Islet precursor cell (in vitro differentiated cells): ENCODE measurements around the gene AGT.

Experiments
- DNase-seq: peaks from one replicate; pipeline ENCODE4 v3.0.0-alpha.2; 2018

The AGT gene

GRCh38 chr1:230713915-230714764 is at the start of gene AGT:
AGT (minus strand) TSS chr1:230714122; CDS start chr1:230710823, 3,299 bp downstream.
- DNase-seq, result no peak

DNA sequence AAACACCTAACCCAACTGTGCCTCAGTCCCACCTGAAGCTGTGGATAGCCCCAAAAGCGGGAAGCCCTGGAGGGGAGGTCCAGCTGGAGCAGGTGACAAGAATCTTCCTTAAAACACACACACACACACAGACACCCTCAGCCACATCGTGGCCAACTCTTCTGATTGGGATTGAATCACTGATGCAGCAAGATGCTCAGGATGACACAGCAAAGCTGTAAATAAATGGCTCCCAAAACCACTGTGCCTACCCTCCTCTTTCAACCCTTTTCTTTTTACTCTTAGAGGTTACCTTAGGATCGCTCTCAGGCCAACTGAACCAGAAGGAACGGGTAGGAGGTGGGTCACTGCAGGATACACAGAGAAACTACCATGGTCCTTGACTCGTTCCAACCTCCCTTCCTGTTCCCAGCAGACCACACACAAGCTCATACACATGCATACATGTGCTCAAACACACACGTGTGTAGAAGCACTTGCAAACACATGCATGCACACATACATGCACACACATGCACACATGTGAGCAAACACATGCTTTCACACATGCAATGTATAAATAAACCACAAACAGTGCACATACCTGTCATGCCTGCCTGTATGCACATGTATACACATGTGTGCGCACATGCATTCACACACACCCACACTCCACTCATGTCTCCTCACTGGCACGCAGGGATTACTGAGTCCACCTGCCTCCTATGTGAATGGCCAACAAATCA is 47.7 kb upstream of the AGT start:
- no peak for DNase-seq

DNA sequence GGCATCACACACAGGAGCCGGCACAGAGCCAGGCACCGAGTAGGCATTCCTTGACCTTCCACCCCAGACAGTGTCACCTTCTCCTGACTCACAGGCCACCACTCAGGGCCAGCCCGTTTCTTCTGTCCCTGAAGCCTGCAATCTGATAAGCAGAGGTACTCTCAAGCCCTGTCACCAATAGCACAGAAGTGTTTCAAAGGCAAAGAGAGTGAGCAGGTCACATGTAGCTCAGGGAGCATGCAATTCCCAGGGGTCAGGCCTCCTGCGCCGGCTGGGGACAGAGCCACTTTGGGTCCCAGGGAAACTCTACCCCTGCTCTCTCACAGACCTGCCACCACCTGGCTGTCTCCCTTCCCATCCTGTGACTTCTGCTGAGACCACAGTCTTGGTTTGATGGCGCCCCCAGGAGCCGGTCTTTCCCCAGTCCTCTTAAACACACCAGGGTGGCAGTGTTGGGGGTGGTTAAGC is 46.5 kb upstream of the AGT start:
- DNase-seq, result no peak

DNA sequence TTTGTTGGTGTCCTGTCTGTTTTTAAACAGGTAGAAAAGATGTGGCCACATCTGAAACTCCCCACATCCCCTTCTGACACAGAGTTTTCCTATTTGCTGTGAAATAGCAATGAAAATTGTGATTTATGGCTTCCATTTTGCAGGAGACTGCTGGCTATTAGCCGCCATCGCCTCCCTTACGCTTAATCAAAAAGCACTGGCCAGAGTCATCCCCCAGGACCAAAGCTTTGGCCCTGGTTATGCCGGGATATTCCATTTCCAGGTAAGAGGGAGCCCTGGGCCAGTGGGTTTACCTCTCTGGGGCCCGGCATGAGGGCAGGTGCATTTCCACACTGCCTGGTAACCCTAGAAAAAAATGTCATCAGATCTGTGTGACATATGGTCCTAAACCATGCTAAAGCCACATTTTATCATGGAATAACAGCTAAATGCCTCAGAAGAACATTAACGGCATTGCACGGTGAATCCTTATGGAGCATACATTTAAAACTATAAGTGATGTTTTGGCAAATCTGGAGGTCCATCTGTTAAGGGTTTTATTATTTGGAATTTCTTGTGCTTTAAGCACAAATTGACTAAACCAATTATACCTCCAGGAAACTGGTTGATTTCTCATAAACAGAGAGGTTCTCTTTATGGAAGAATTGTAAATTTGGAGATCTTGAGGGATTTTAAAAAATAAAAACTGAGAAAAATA is 45.6 kb upstream of the AGT start:
- DNase-seq, result no peak

DNA sequence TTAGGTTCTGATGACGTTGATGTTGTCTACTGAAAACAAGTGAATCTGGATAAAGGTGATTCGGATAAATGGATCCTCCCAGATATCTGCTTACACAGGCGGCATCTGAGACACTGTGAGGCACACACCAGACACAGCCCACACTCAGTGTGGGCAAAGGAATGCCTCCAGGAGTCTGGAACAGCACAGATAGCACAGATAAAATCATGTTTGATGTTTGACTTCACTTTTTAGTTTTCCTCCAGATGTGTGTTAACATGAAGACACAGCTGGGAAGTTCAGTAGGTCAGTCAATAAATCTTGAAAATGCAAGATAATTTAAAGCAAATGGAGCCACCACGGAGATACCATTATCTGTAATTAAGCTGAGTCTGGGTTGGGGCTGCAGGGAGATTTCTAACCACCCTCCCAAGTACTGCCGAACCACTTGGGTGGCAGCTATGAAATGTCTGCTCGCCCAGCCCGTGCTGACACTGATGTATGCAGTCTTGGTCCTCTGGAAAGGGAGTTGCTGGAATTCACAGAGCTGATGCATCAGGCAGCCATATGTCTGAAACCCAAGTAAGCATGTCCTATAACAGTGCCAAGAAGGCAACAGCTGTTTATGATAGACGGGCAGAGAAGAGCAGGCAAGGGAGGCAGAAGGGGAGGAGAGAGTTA is 44.9 kb upstream of the AGT start:
- DNase-seq, result peak; percentile 64

DNA sequence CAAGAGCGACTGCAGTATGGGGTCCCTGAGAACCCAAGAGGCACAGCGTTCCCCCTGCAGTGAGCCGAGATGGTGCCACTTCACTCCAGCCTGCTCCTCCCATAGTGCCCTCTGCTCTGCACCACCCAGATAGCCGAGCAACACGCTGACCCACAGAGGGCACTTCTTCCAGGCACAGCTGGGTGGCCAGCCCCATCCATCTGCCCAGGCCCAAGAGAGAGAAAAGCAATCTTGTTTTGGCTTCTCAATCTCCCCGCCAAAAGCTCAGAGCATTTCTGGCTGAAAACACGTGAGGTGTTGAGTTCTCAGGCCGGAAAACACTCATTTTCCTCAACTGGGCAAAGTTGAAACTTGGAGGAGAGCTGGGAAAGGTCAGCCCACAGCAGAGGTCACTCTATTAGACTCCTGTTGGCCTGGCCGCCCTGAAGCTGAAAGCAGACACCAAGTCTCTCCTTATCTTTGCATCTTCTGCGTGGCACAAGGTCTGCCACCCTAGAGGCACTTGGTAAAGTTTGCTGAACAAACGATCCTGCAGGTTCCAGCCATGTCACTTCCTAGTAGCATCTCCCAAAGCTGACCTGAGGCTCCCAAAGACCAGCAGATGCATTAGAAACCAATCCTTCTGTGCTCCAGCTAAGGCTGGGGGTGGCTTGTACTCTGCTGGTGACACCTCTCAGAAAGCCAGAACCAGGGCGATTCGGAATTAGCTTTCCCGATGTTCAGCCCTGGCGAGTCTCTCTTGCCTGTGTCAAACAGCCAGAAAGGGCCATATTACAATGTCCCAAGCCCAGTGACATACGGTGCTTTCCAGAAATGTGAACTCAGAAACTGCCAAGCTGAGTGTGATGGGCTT is 44.2 kb upstream of the AGT start:
- no peak for DNase-seq

GRCh38 chr1:230754796-230755195 is 40.9 kb upstream of the AGT start:
- DNase-seq, result no peak

DNA sequence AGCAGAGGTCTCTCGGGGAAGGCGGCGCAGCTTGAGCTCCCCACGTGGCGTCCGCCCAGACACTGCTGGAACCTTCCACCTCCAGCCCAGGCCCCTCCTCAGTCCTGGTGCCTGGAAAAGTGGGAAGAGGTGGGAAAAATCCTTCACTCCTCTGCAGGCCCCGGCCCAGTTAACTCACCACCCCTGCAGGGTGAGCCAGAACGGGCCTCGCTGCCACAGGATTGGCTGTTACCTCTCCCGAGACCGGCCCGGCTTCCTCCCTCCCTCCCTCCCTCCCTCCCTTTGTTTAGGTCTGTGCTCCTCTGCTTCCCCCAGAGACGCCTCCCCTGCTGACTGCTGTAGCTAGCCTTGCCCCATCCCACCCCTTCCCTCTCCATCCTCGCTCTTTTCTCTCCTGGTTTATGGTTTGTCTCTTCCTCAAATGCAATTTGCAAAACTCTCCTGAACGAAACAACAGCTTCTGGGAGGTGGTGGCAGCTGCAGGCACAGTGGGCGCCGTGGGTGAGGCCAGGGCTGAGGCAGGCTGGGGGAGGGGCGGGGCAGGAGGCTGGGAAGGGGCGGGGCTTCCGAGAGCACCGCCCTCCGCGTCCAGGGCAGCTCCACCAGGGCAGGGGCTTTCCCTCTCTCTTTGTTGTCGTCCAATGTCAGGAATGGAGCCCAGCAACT is 39.8 kb upstream of the AGT start:
- DNase-seq, result peak; percentile 85

GRCh38 chr1:230753191-230753585 is 39.3 kb upstream of the AGT start:
- no peak for DNase-seq

GRCh38 chr1:230752407-230752806 is 38.5 kb upstream of the AGT start:
- DNase-seq, result peak; percentile 48

GRCh38 chr1:230750986-230751625 is 37.2 kb upstream of the AGT start:
- DNase-seq, result no peak

DNA sequence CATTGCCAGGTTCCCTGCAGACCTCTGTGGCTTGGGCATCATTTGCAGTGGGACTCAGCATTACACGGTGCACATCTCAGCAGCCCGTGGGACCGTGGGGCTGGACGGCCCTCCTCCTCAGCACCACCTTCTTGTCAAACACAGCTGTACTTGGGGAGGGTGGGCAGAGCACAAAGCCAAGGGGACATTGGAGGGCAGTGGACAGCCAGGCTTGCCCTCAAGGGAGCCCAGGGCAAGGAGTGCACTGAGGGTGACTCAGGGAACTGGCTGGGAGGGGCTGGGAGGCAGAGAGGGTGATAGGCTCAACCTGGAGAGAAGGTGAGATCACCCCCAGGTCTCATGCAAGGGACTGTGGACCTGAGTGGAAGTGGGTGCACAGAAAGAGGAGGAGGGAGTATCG is 36.7 kb upstream of the AGT start:
- peak; percentile 54 for DNase-seq

DNA sequence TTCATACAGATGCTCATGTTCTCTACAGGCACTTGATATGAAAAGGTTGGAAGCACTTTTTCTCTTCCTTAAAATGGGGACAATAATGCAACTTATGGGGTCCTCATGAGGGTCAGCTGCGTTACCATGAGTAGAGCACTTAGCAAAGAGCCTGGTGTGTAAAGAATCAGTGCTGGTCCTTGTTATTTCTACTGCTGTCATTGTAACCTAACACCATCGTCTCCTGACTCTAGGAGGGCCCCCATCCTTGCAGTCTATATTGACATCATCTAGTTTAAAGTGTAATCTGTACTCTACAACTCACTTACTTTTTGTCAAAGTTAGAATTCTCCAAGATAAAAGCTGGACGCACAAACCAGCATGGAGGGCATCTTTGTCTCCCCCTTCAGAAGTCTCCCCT is 35.7 kb upstream of the AGT start:
- no peak for DNase-seq

GRCh38 chr1:230749150-230749549 is 35.2 kb upstream of the AGT start:
- no peak for DNase-seq

- DNase-seq, result no peak
These were observed 34.2 kb upstream of the AGT start for GRCh38 chr1:230747890-230748800.

DNA sequence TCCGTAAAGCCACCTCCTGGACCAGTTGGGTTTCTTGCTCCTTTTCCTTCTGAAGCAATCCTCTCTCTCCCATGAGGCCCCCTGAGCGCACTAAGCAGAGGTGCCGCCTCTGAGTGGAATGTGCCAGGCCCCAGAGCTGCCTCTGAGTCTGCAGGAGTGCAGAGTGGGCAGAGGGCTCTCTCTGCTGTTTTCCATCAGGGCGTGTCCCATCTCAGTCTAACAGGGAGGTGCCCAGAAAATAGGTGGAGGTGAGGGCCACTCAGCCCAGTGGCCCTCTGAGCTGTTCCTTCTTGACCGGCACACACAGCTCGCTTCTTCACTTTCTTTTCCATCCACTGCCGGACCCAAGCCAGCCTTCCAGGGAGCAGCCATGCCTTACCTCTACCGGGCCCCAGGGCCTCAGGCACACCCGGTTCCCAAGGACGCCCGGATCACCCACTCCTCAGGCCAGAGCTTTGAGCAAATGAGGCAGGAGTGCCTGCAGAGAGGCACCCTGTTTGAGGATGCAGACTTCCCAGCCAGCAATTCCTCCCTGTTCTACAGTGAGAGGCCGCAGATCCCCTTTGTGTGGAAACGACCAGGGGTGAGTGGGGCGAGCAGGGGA is 33.3 kb upstream of the AGT start, which contains the start of gene CAPN9:
Gene CAPN9 (plus strand): TSS at position 262 of the 604 bp plus-strand sequence. CDS start 109 bp downstream, at position 371.
- DNase-seq, result no peak

GRCh38 chr1:230746617-230747016 is 32.7 kb upstream of the AGT start:
- DNase-seq, result no peak

DNA sequence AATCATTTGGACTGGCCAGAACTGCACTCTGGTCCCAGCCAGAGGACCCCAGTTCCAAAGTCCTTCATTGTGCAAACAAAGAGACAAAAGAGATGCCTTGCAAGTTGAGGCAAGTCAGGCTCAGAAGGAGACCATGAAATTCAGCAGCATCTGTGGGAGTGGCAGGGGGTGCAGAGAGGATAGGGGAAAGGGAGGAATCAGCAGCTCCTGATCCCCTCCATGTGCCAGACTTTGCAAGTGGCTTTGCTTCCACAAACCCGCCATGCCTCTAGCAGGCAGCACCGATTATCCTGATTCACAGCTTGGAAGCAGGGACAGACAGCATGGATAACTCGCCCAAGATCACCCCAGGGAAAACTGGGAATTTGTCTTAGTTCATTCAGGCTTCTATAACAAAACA is 31.1 kb upstream of the AGT start:
- DNase-seq, result no peak

DNA sequence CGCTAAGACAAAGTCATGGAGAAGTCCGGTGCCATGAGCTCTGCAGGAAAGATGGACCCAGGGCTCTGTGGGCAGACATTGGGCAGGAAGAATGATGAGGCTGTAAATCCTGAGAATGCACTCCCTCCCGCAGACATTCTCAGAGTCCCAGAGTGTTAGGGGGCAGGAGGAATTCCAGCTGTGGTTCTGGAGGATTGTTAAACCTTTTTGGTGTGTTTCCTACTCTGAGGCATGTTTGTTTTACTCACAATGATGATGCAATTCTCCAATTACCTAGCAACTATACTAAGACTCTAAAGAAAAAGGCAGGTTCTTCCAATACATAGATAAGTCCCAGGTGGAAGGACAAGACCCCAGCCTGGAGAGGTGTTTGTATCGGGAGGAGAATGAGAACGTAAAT is 30.5 kb upstream of the AGT start:
- DNase-seq, result peak; percentile 67
